ENCODE measurements around the gene KIF13A. TPM values are rescaled to one million over a fixed set of nuclear protein-coding genes. Genes with fewer than 3 reads are reported as not detected.
"Not testable (repeated sequence)": the region's sequence is repeated elsewhere in the genome, so short reads cannot be mapped to it uniquely, and the experiment has no call there.

The KIF13A gene
- total and polyA plus RNA-seq, 2 donors from 2014 or later = 12.6 to 35.9 TPM

DNA sequence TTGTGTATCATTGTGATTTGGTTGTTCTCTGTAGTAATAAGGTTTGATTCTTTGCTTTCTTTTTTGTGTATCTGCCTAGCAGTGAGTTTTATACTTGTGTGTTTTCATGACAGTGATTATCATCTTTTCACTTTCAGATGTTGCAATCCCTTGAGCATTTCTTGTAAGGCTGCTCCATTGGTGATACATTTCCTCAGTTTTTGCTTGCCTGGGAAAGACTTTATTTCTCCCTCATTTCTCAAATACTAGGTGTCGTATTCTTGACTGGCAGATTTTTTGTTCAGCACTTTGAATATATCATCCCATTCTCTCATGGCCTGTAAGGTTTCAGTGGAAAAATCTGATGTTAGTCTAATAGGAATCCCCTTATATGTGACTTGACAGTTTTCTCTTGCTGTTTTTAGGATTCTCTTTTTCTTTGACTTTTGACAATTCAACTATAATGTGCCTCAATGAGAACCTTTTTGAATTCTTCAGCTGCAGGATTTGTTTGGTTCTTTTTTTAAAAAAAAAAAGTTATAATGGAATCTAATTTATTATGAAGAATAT is 249.7 kb downstream of the KIF13A start:
- Histone ChIP-seq H3K4me3 (ENCODE audit: low read length in 3 of 3) (no peak overlapping the region), H3K4me1 (ENCODE audit: control insufficient read depth in 2 of 3, insufficient read depth in 2 of 3, low read depth in 1 of 3, low read length in 3 of 3) (no peaks in the 10 kb centered on the region), H3K9me3 (ENCODE audit: control insufficient read depth in 2 of 3, insufficient read depth in 1 of 3, low read length in 3 of 3) (peaks cover 0 to 16% (median 6%) of the 10 kb centered on the region in 3 donors), H3K36me3 (ENCODE audit: control insufficient read depth in 2 of 3, insufficient read depth in 3 of 3, low read length in 3 of 3) (no peaks in the 10 kb centered on the region), H3K27me3 (ENCODE audit: control insufficient read depth, insufficient read depth, low read length) (no peaks in the 10 kb centered on the region), H3K27ac (ENCODE audit: low read depth in 2 of 2, low read length in 2 of 2) (no peak overlapping the region), H3K9ac (ENCODE audit: low read length in 3 of 3) (no peak overlapping the region)
- DNase-seq (no peak), FAIRE-seq (no peak)
- intact Hi-C loops (cut with DNase I) = no loop called here
- TF ChIP-seq, protein P1, sequence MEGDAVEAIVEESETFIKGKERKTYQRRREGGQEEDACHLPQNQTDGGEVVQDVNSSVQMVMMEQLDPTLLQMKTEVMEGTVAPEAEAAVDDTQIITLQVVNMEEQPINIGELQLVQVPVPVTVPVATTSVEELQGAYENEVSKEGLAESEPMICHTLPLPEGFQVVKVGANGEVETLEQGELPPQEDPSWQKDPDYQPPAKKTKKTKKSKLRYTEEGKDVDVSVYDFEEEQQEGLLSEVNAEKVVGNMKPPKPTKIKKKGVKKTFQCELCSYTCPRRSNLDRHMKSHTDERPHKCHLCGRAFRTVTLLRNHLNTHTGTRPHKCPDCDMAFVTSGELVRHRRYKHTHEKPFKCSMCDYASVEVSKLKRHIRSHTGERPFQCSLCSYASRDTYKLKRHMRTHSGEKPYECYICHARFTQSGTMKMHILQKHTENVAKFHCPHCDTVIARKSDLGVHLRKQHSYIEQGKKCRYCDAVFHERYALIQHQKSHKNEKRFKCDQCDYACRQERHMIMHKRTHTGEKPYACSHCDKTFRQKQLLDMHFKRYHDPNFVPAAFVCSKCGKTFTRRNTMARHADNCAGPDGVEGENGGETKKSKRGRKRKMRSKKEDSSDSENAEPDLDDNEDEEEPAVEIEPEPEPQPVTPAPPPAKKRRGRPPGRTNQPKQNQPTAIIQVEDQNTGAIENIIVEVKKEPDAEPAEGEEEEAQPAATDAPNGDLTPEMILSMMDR (IDR thresholded peaks at IDR 0.05; ENCODE audit: borderline replicate concordance, extremely low read depth, insufficient read depth) = no peak

DNA sequence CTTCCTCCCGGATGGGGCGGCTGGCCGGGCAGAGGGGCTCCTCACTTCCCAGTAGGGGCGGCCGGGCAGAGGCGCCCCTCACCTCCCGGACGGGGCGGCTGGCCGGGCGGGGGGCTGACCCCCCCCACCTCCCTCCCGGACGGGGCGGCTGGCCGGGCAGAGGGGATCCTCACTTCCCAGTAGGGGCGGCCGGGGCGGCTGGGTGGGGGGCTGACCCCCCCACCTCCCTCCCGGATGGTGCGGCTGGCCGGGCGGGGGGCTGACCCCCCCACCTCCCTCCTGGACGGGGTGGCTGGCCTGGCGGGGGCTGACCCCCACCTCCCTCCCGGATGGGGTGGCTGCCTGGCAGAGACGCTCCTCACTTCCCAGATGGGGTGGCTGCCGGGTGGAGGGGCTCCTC is 252.1 kb downstream of the KIF13A start:
- H3K27me3 ChIP-seq (ENCODE audit: control insufficient read depth, insufficient read depth, low read length); H3K4me3 ChIP-seq (ENCODE audit: low read length in 3 of 3); H3K27ac ChIP-seq (ENCODE audit: low read depth in 2 of 2, low read length in 2 of 2); H3K36me3 ChIP-seq (ENCODE audit: control insufficient read depth in 2 of 3, insufficient read depth in 3 of 3, low read length in 3 of 3); FAIRE-seq; intact Hi-C loops (cut with DNase I); H3K4me1 ChIP-seq (ENCODE audit: control insufficient read depth in 2 of 3, insufficient read depth in 2 of 3, low read depth in 1 of 3, low read length in 3 of 3); H3K9ac ChIP-seq (ENCODE audit: low read length in 3 of 3); DNase-seq: not testable (repeated sequence)
- peaks cover 0 to 16% (median 6%) of the 10 kb centered on the region in 3 donors for H3K9me3 ChIP-seq (ENCODE audit: control insufficient read depth in 2 of 3, insufficient read depth in 1 of 3, low read length in 3 of 3)

DNA sequence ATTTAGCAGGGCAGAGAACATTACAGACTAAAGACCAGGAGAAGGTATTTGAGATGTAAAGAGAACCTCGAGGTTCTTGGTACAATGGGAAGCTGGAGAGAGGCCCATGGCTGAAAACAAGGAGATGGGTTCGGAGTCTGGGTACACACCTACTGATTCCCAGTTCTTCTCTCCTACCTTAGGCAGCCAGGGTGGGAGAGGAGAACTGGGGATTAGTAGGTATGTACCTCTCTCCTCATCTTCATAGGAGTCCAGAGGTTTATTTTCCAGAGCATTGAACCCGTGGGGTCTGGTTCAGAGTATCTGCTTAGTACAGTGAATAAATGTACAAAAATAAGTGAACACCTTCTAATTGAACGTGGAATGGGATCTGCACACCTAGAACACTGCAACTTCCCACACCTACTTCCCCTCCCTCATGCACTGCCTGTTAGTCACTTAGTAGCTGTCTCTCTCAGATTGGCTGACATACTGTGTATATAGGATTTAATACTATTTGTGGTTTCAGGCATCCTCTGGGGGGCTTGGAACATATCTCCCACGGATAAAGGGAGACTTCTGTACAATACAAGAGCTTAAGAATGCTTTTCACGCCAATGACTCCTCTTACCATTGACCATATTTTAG is 257.2 kb downstream of the KIF13A start:
- H3K4me1 ChIP-seq (ENCODE audit: control insufficient read depth in 2 of 3, insufficient read depth in 2 of 3, low read depth in 1 of 3, low read length in 3 of 3) = no peaks in the 10 kb centered on the region
- no peaks in the 10 kb centered on the region for H3K36me3 ChIP-seq (ENCODE audit: control insufficient read depth in 2 of 3, insufficient read depth in 3 of 3, low read length in 3 of 3)
- FAIRE-seq (no peak), DNase-seq (no peak)
- H3K9me3 ChIP-seq (ENCODE audit: control insufficient read depth in 2 of 3, insufficient read depth in 1 of 3, low read length in 3 of 3) = no peaks in the 10 kb centered on the region
- intact Hi-C loops (cut with DNase I) = no loop called here
- H3K4me3 ChIP-seq (ENCODE audit: low read length in 3 of 3) = no peak overlapping the region
- no peak overlapping the region for H3K9ac ChIP-seq (ENCODE audit: low read length in 3 of 3)
- no peaks in the 10 kb centered on the region for H3K27me3 ChIP-seq (ENCODE audit: control insufficient read depth, insufficient read depth, low read length)
- TF ChIP-seq, protein P1 (IDR thresholded peaks at IDR 0.05; ENCODE audit: borderline replicate concordance, extremely low read depth, insufficient read depth) = no peak
- H3K27ac ChIP-seq (ENCODE audit: low read depth in 2 of 2, low read length in 2 of 2) = no peak overlapping the region

DNA sequence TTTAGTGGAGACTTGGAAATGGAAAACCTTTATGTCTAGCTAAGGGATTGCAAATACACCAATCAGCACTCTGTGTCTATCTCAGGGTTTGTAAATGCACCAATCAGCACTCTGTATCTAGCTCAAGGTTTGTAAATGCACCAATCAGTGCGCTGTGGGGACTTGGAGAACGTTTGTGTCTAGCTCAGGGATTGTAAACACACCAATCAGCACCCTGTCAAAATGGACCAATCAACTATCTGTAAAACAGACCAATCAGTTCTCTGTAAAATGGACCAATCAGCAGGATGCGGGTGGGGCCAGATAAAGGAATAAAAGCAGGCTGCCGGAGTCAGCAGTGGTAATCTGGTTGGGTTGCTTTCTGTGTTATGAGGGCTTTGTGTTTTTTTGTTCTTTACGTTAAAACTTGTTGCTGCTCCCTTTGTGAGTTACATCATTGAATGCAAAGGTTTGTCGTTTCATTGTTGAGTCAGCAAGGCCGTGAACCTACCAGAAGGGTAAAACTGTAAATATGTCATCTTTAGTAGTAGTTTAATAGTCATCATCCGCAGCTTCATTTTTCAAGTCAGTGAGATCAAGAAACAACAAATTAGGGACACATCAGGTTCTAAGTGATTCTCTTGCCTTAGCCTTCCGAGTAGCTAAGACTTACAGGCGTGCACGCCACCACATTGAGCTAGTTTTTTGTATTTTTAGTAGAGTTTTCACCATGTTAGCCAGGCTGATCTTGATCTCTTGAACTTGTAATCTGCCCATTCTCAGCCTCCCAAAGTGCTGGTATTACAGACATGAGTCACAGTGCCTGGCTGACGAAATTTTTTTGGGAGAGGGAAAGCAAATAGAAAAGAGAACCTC is 258.0 kb downstream of the KIF13A start:
- intact Hi-C loops (cut with DNase I) = no loop called here
- no peaks in the 10 kb centered on the region for H3K9me3 ChIP-seq (ENCODE audit: control insufficient read depth in 2 of 3, insufficient read depth in 1 of 3, low read length in 3 of 3)
- H3K27me3 ChIP-seq (ENCODE audit: control insufficient read depth, insufficient read depth, low read length) = no peaks in the 10 kb centered on the region
- DNase-seq (no peak), FAIRE-seq (no peak)
- H3K4me3 ChIP-seq (ENCODE audit: low read length in 3 of 3) = no peak overlapping the region
- no peak overlapping the region for H3K27ac ChIP-seq (ENCODE audit: low read depth in 2 of 2, low read length in 2 of 2)
- no peak overlapping the region for H3K9ac ChIP-seq (ENCODE audit: low read length in 3 of 3)
- no peaks in the 10 kb centered on the region for H3K4me1 ChIP-seq (ENCODE audit: control insufficient read depth in 2 of 3, insufficient read depth in 2 of 3, low read depth in 1 of 3, low read length in 3 of 3)
- TF ChIP-seq, protein P1 (IDR thresholded peaks at IDR 0.05; ENCODE audit: borderline replicate concordance, extremely low read depth, insufficient read depth) = no peak
- no peaks in the 10 kb centered on the region for H3K36me3 ChIP-seq (ENCODE audit: control insufficient read depth in 2 of 3, insufficient read depth in 3 of 3, low read length in 3 of 3)

Data from kidney (tissue), 14 donors.